IMR-90 (cell line): ENCODE data around the gene ARHGEF3. TPM values are rescaled to one million over a fixed set of nuclear protein-coding genes. Genes with fewer than 3 reads are reported as not detected.

Experiments used
- ATAC-seq: fragments of 200-7000 bp; cut with Tn5 transposase; 2 replicates; pipeline ENCODE4 v1.9.1; 2020; ENCODE audit warnings: low read depth, mild to moderate bottlenecking, moderate library complexity
- BruUV-seq: library from RNA; stranded (reverse); fragments of 400-500 nt; replicated peaks from 2 replicates; lab custom pipeline; 2021; lab: Mats Ljungman, UMichigan
- CTCF ChIA-PET: fragments of 300-600 bp; formaldehyde crosslinking; extraction: SDS; loops from one replicate; lab custom pipeline; 2021; ENCODE audit warnings: antibody characterized with exemption; lab: Yijun Ruan, JAX
- POLR2A ChIA-PET: fragments of 300-600 bp; sonication (Branson Sonifier 250); formaldehyde crosslinking; loops from one replicate; lab custom pipeline; 2022; ENCODE audit warnings: antibody characterized with exemption; ENCODE audit not compliant: unreplicated experiment; lab: Charles Lee
- DNase-seq: peaks from one replicate; pipeline ENCODE4 v3.0.0; 2013
- H2AFZ ChIP-seq: replicated peaks from 2 replicates; pipeline ENCODE3; 2013; ENCODE audit warnings: low read length, mild to moderate bottlenecking; ENCODE audit not compliant: poor library complexity
- H2AK5ac ChIP-seq: 2 replicates; pipeline ENCODE4 v1.6.1; 2013; ENCODE audit warnings: low read depth, low read length, inconsistent platforms
- H2AK9ac ChIP-seq: replicated peaks from 2 replicates; pipeline ENCODE3; 2013; ENCODE audit warnings: mild to moderate bottlenecking, low read depth, low read length, moderate library complexity; ENCODE audit not compliant: poor library complexity
- H2BK120ac ChIP-seq: 2 replicates; pipeline ENCODE4 v1.6.1; 2013; ENCODE audit warnings: low read depth, low read length, inconsistent platforms
- H2BK15ac ChIP-seq: 3 replicates; pipeline ENCODE4 v1.6.1; 2013; ENCODE audit warnings: low read depth, low read length, inconsistent platforms
- H2BK20ac ChIP-seq: 2 replicates; pipeline ENCODE4 v1.6.1; 2013; ENCODE audit warnings: low read depth, mild to moderate bottlenecking, inconsistent platforms, low read length, moderate library complexity
- H2BK5ac ChIP-seq: 2 replicates; pipeline ENCODE4 v1.6.1; 2013; ENCODE audit warnings: mild to moderate bottlenecking, low read depth, low read length, inconsistent platforms; ENCODE audit not compliant: poor library complexity, severe bottlenecking
- H3K14ac ChIP-seq: replicated peaks from 2 replicates; pipeline ENCODE4 v1.6.1; 2013; ENCODE audit warnings: low read depth, low read length, inconsistent platforms
- H3K18ac ChIP-seq: 2 replicates; pipeline ENCODE4 v1.6.1; 2013; ENCODE audit warnings: low read depth, low read length, control low read depth
- H3K23ac ChIP-seq: 2 replicates; pipeline ENCODE4 v1.6.1; 2013; ENCODE audit warnings: low read depth, low read length, inconsistent platforms
- H3K27ac ChIP-seq: 2 replicates; pipeline ENCODE4 v1.5.1; 2013; ENCODE audit warnings: mild to moderate bottlenecking, control low read depth, low read length; ENCODE audit not compliant: insufficient read depth
- H3K27me3 ChIP-seq: 2 replicates; pipeline ENCODE4 v1.6.1; 2013; ENCODE audit warnings: low read length; ENCODE audit not compliant: control insufficient read depth, insufficient read depth
- H3K36me3 ChIP-seq: 2 replicates; pipeline ENCODE4 v1.6.1; 2013; ENCODE audit warnings: low read length, mixed read lengths; ENCODE audit not compliant: control insufficient read depth, insufficient read depth
- H3K4ac ChIP-seq: 2 replicates; pipeline ENCODE4 v1.6.1; 2013; ENCODE audit warnings: low read depth, low read length, inconsistent platforms
- H3K4me1 ChIP-seq: 2 replicates; pipeline ENCODE4 v1.6.1; 2013; ENCODE audit warnings: low read length, mixed read lengths; ENCODE audit not compliant: control insufficient read depth, insufficient read depth
- H3K4me2 ChIP-seq: 2 replicates; pipeline ENCODE4 v1.6.1; 2013; ENCODE audit warnings: low read depth, mild to moderate bottlenecking, control low read depth, low read length, moderate library complexity
- H3K4me3 ChIP-seq: 2 replicates; pipeline ENCODE4 v1.5.1; 2013; ENCODE audit warnings: low read depth, mild to moderate bottlenecking, control low read depth, low read length, moderate library complexity; ENCODE audit not compliant: insufficient read depth
- H3K56ac ChIP-seq: 2 replicates; pipeline ENCODE4 v1.6.1; 2013; ENCODE audit warnings: low read length, inconsistent platforms; ENCODE audit not compliant: insufficient read depth; ENCODE audit errors: extremely low read depth
- H3K79me1 ChIP-seq, 2 experiments: 2 replicates each; pipeline ENCODE4 v1.6.1; 2013; ENCODE audit warnings: low read length in 2 of 2, inconsistent platforms in 1 of 2, low read depth in 1 of 2
- H3K9ac ChIP-seq: 2 replicates; pipeline ENCODE4 v1.6.1; 2013; ENCODE audit warnings: low read depth, low read length, control low read depth
- H3K9me1 ChIP-seq: 2 replicates; pipeline ENCODE4 v1.6.1; 2013; ENCODE audit warnings: low read length, inconsistent platforms; ENCODE audit not compliant: insufficient read depth
- H3K9me3 ChIP-seq: 2 replicates; pipeline ENCODE4 v1.6.1; 2013; ENCODE audit warnings: low read length; ENCODE audit not compliant: control insufficient read depth, insufficient read depth
- H4K20me1 ChIP-seq: 2 replicates; pipeline ENCODE4 v1.6.1; 2013; ENCODE audit warnings: low read length, inconsistent platforms; ENCODE audit not compliant: insufficient read depth
- H4K5ac ChIP-seq: 2 replicates; pipeline ENCODE4 v1.6.1; 2013; ENCODE audit warnings: mild to moderate bottlenecking, low read depth, low read length, control low read depth
- H4K8ac ChIP-seq, 2 experiments: 2 replicates each; pipeline ENCODE4 v1.6.1; 2013; ENCODE audit warnings: low read depth in 2 of 2, low read length in 2 of 2, control low read depth in 1 of 2, inconsistent platforms in 1 of 2
- H4K91ac ChIP-seq: 2 replicates; pipeline ENCODE4 v1.6.1; 2013; ENCODE audit warnings: low read depth, low read length, inconsistent platforms; ENCODE audit not compliant: insufficient read depth
- BHLHE40 ChIP-seq: fragments of 150-350 bp; IDR thresholded peaks from 2 replicates; pipeline ENCODE4 v1.6.1; 2016; ENCODE audit warnings: mild to moderate bottlenecking, low read depth, low read length
- CEBPB ChIP-seq: IDR thresholded peaks from 2 replicates; pipeline ENCODE4 v1.6.1; 2012; ENCODE audit warnings: low read depth, low read length, improper control_type of control experiment
- CHD1 ChIP-seq: IDR thresholded peaks from 2 replicates; pipeline ENCODE4 v1.6.1; 2012; ENCODE audit warnings: low read depth, low read length, improper control_type of control experiment
- FOS ChIP-seq: fragments of 150-350 bp; IDR thresholded peaks from 2 replicates; pipeline ENCODE4 v1.6.1; 2016; ENCODE audit warnings: low read depth, low read length
- MAFK ChIP-seq: IDR thresholded peaks from 2 replicates; pipeline ENCODE4 v1.6.1; 2012; ENCODE audit warnings: low read depth, low read length, improper control_type of control experiment
- MAZ ChIP-seq: IDR thresholded peaks from 2 replicates; pipeline ENCODE4 v1.6.1; 2012; ENCODE audit warnings: low read depth, mild to moderate bottlenecking, low read length, improper control_type of control experiment, moderate library complexity, borderline replicate concordance
- MXI1 ChIP-seq: IDR thresholded peaks from 2 replicates; pipeline ENCODE4 v1.6.1; 2012; ENCODE audit warnings: low read depth, mild to moderate bottlenecking, low read length, moderate library complexity, borderline replicate concordance
- NFE2L2 ChIP-seq: fragments of 150-350 bp; IDR thresholded peaks from 2 replicates; pipeline ENCODE4 v1.6.1; 2016; ENCODE audit warnings: low read depth, mild to moderate bottlenecking, low read length
- POLR2A ChIP-seq: IDR thresholded peaks from 2 replicates; pipeline ENCODE4 v1.6.1; 2012; ENCODE audit warnings: mild to moderate bottlenecking, low read depth, low read length
- RAD21 ChIP-seq: IDR thresholded peaks from 2 replicates; pipeline ENCODE4 v1.6.1; 2012; ENCODE audit warnings: low read length, improper control_type of control experiment
- RCOR1 ChIP-seq: IDR thresholded peaks from 2 replicates; pipeline ENCODE4 v1.6.1; 2012; ENCODE audit warnings: mild to moderate bottlenecking, low read length, improper control_type of control experiment; ENCODE audit not compliant: insufficient replicate concordance
- RFX5 ChIP-seq: IDR thresholded peaks from 2 replicates; pipeline ENCODE4 v1.8.0; 2012; ENCODE audit warnings: low read depth, mild to moderate bottlenecking, low read length, moderate library complexity
- SMC3 ChIP-seq: fragments of 150-350 bp; IDR thresholded peaks from 2 replicates; pipeline ENCODE4 v1.6.1; 2016; ENCODE audit warnings: low read depth, mild to moderate bottlenecking, antibody characterized with exemption, low read length, moderate library complexity
- WGBS, 2 experiments: methylation state at CpG; one replicate each; pipeline versions ENCODE4 v1.1.5 to v1.1.7; 2013; ENCODE audit warnings: missing lambda C conversion rate in 2 of 2; ENCODE audit not compliant: insufficient read length in 1 of 2; ENCODE audit errors: extremely low coverage in 2 of 2; 5-methylcytosine and 5-hydroxymethylcytosine counted together
- dilution Hi-C: fragments of 300-500 bp; cut with HindIII; formaldehyde crosslinking; loops from one replicate; pipeline ENCODE4 v1.14.3; 2018; ENCODE audit warnings: low sequenced_read_pairs; ENCODE audit not compliant: unreplicated experiment
- in situ Hi-C: fragments of 300-500 bp; cut with MboI; formaldehyde crosslinking; loops from 3 replicates; pipeline ENCODE4 v1.14.3; 2019; ENCODE audit warnings: low sequenced_read_pairs, inconsistent platforms, mixed read lengths
- intact Hi-C: fragments of 100-400 bp; cut with micrococcal nuclease; formaldehyde crosslinking; loops from 2 replicates; pipeline ENCODE4 v1.10.0; 2022
- polyA plus RNA-seq, 3 experiments: library from polyadenylated mRNA; depleted of rRNA; stranded (reverse); fragments of >200 nt; gene quantifications; 2 replicates each; pipeline ENCODE4 v1.2.3, GENCODE V29; 2012; ENCODE audit warnings: low replicate concordance in 1 of 3
- total RNA-seq: library from RNA; depleted of rRNA; stranded (reverse); fragments of >200 nt; gene quantifications from 2 replicates; pipeline ENCODE4 v1.2.3, GENCODE V29; 2012
- TF ChIP-seq, protein P1 (sequence below): fragments of 150-350 bp; IDR thresholded peaks from 2 replicates; pipeline ENCODE4 v1.6.1; 2016; ENCODE audit warnings: low read depth, mild to moderate bottlenecking, low read length, moderate library complexity, borderline replicate concordance
- TF ChIP-seq, protein P2 (sequence below): conservative IDR thresholded peaks from 2 replicates; pipeline ENCODE4 v1.5.1; 2012; ENCODE audit warnings: mild to moderate bottlenecking, low read depth, low read length, improper control_type of control experiment
- TF ChIP-seq, protein P3 (sequence below): fragments of 150-350 bp; IDR thresholded peaks from 2 replicates; pipeline ENCODE4 v1.6.1; 2017; ENCODE audit warnings: mild to moderate bottlenecking, antibody characterized with exemption, low read length, low read depth

ARHGEF3 gene
- total and polyA plus RNA-seq, 2 of the 4 experiments (the other 2 are of a cell fraction) = 2.1 to 2.3 TPM

DNA sequence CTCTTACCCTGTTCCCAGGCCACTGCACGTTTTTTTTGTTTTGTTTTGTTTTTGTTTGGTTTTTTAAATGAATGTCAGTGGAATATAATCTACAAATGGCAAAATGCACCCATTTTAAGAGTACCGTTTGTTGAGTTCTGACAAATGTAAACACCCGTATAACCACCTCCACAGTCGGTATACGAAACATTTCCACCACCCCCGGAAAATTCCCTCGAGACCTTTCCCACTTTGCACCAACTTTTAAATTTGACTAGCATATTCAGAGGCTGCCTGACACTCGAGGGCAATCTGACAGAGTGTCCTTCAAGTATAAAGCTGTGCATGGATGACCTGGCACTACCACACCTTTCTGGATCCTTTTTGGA, 613 bp upstream of the ARHGEF3 start:
- peak overlapping the region; percentile 73; the same call in 1 of the 2 replicates for H3K4me3 ChIP-seq
- no peak for ATAC-seq
- H3K23ac ChIP-seq = no peak overlapping the region
- H3K79me1 ChIP-seq = 0 out of 4 replicates have a peak, but pooled peaks cover 0 to 2% of the 10 kb centered on the region in 2 experiments
- H2AK9ac ChIP-seq = no peak overlapping the region
- H2BK5ac ChIP-seq = no peak overlapping the region
- ChIA-PET POLR2A (no interaction called here), CTCF (no interaction called here)
- no peak overlapping the region for H4K91ac ChIP-seq
- no peak overlapping the region for H3K18ac ChIP-seq
- 68% methylated on average over 6 of the region's 8 CpGs; no CpG with 5 or more reads in 1 of the 2 experiments for WGBS, 2 experiments
- H4K8ac ChIP-seq = no peak overlapping the region
- H3K4me2 ChIP-seq = peak overlapping the region; percentile 65
- H2AK5ac ChIP-seq = no peak overlapping the region
- no peak overlapping the region for H3K56ac ChIP-seq
- H3K4ac ChIP-seq = no peak overlapping the region
- H2BK20ac ChIP-seq = no peak overlapping the region
- no peak overlapping the region for H3K9ac ChIP-seq
- H3K4me1 ChIP-seq = peaks cover 3% of the 10 kb centered on the region; the same call in 1 of the 2 replicates
- in situ Hi-C loops = no loop called here
- intact Hi-C loops = no loop called here
- no TSS peak for BruUV-seq
- TF ChIP-seq, protein P1, sequence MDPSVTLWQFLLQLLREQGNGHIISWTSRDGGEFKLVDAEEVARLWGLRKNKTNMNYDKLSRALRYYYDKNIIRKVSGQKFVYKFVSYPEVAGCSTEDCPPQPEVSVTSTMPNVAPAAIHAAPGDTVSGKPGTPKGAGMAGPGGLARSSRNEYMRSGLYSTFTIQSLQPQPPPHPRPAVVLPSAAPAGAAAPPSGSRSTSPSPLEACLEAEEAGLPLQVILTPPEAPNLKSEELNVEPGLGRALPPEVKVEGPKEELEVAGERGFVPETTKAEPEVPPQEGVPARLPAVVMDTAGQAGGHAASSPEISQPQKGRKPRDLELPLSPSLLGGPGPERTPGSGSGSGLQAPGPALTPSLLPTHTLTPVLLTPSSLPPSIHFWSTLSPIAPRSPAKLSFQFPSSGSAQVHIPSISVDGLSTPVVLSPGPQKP = no peak
- TF ChIP-seq RFX5 (no peak), BHLHE40 (no peak), FOS (no peak), NFE2L2 (no peak), MAFK (no peak), SMC3 (no peak), MXI1 (no peak), POLR2A (no peak), CHD1 (no peak), MAZ (no peak), RCOR1 (no peak), CEBPB (no peak), RAD21 (no peak)
- TF ChIP-seq, protein P2, sequence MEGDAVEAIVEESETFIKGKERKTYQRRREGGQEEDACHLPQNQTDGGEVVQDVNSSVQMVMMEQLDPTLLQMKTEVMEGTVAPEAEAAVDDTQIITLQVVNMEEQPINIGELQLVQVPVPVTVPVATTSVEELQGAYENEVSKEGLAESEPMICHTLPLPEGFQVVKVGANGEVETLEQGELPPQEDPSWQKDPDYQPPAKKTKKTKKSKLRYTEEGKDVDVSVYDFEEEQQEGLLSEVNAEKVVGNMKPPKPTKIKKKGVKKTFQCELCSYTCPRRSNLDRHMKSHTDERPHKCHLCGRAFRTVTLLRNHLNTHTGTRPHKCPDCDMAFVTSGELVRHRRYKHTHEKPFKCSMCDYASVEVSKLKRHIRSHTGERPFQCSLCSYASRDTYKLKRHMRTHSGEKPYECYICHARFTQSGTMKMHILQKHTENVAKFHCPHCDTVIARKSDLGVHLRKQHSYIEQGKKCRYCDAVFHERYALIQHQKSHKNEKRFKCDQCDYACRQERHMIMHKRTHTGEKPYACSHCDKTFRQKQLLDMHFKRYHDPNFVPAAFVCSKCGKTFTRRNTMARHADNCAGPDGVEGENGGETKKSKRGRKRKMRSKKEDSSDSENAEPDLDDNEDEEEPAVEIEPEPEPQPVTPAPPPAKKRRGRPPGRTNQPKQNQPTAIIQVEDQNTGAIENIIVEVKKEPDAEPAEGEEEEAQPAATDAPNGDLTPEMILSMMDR = no peak
- TF ChIP-seq, protein P3, sequence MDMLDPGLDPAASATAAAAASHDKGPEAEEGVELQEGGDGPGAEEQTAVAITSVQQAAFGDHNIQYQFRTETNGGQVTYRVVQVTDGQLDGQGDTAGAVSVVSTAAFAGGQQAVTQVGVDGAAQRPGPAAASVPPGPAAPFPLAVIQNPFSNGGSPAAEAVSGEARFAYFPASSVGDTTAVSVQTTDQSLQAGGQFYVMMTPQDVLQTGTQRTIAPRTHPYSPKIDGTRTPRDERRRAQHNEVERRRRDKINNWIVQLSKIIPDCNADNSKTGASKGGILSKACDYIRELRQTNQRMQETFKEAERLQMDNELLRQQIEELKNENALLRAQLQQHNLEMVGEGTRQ = no peak
- H3K27ac ChIP-seq = no peak overlapping the region
- peak overlapping the region; percentile 96 for H2AFZ ChIP-seq
- H3K14ac ChIP-seq = no peak overlapping the region
- H3K36me3 ChIP-seq = no peaks in the 10 kb centered on the region
- dilution Hi-C loops = no loop called here
- peaks cover 5% of the 10 kb centered on the region; the same call in 1 of the 2 replicates for H3K27me3 ChIP-seq
- H2BK120ac ChIP-seq = no peak overlapping the region
- no peak overlapping the region for H4K5ac ChIP-seq
- no peaks in the 10 kb centered on the region for H4K20me1 ChIP-seq
- no peaks in the 10 kb centered on the region for H3K9me1 ChIP-seq
- no peak for DNase-seq
- H2BK15ac ChIP-seq = no peak overlapping the region
- H3K9me3 ChIP-seq = no peaks in the 10 kb centered on the region
